SKM-1 treated with dmso at 0.1 percent for 144 hours (cell line): ENCODE measurements around the gene ACAD11.

Experiments
- DNase-seq: peaks from one replicate; lab custom pipeline; 2025; ENCODE audit not compliant: unreplicated experiment; lab: John Stamatoyannopoulos, UW

ACAD11 gene, protein sequence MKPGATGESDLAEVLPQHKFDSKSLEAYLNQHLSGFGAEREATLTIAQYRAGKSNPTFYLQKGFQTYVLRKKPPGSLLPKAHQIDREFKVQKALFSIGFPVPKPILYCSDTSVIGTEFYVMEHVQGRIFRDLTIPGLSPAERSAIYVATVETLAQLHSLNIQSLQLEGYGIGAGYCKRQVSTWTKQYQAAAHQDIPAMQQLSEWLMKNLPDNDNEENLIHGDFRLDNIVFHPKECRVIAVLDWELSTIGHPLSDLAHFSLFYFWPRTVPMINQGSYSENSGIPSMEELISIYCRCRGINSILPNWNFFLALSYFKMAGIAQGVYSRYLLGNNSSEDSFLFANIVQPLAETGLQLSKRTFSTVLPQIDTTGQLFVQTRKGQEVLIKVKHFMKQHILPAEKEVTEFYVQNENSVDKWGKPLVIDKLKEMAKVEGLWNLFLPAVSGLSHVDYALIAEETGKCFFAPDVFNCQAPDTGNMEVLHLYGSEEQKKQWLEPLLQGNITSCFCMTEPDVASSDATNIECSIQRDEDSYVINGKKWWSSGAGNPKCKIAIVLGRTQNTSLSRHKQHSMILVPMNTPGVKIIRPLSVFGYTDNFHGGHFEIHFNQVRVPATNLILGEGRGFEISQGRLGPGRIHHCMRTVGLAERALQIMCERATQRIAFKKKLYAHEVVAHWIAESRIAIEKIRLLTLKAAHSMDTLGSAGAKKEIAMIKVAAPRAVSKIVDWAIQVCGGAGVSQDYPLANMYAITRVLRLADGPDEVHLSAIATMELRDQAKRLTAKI

DNA sequence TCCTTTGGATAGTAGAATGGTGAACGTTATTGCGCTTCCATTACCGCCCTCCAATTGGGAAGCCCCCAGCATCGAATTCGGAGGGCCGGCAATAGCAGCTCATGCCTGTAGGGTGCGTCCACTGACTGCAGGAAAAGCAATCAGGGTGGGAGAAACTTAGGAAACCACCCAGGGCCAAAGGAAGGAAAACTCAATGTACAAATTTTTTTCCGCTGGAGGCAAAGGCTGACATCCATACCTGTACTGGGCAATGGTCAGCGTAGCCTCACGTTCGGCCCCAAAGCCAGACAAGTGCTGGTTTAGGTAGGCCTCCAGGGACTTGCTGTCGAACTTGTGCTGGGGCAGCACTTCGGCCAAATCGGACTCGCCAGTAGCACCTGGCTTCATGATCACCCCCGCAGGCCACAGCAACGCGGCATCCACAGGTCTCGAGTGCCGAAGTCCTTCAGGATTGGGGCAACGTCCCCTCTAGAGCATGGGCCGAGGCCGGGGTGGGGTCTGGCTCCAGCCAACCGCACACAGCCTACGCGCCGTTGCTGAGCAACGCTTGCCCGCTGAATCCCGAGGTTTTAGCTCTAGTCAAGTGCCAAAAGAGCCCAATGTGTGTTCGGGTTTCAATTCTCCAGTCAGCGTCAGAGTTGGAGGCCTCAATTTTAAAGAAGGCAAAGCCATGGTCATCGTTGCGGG, at the start of gene ACAD11:
Gene ACAD11, minus strand, starts transcription at position 445 of the 687 bp plus-strand sequence. Its CDS starts 58 bp downstream, at position 387.
- peak; percentile 37 for DNase-seq

DNA sequence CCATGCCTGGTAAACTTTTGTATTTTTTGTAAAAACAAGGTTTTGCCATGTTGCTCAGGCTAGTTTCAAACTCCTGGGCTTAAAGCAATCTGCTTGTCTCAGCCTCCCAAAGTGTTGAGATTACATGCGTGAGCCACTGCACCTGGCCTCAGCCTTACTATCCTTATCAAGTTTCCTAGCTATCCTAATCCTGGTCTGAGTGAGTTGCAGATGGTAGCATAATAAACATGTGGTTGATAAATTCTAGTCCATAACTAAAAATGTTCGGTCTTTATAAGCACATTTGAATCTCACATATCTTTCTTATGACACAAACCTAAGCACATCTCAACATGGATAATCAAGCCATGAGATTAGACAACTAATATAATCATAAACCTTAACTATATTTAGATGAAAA, 44.1 kb upstream of the ACAD11 start:
- no peak for DNase-seq

- DNase-seq = no peak
Measured at GRCh38 chr3:132695422-132695821, 35.8 kb upstream of the ACAD11 start.

DNA sequence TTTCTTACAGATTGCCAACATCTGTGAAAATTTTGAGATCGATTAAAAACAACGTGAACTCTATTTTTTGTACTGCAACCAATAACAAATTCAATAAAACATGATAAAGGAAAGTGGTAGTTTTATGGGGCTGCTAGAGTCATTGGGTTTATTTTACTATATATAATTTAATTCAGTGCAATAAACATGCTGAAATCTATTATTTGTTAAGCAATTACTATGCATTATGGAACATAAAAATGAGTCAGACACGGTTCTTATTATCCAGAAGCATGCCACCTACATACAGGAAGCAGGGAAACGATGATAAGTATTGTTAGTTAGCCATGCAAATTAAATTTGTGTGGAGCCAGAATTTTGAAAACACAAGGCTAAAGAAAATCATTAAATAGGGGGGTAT, 35.4 kb upstream of the ACAD11 start:
- DNase-seq = no peak

- no peak for DNase-seq
Measured at GRCh38 chr3:132690040-132690439, 30.4 kb upstream of the ACAD11 start.

- no peak for DNase-seq
Measured at GRCh38 chr3:132682201-132682600, 22.6 kb upstream of the ACAD11 start.

DNA sequence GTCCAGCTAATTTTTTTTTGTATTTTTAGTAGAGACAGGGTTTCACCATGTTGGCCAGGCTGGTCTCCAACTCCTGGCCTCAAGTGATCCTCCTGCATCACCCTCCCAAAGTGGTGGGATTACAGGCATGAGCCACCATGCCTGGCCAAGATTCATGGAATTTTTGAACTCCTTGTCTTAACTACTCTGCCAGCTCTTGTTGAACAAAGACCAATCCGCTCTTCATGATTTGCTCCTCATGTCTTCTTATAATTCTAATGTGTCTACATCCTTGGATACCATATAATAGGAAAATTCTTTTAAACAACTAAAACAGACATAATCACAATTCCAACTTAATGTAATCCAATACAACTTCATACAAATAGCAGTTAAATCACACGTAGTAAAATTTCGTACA, 21.8 kb upstream of the ACAD11 start:
- DNase-seq = no peak

DNA sequence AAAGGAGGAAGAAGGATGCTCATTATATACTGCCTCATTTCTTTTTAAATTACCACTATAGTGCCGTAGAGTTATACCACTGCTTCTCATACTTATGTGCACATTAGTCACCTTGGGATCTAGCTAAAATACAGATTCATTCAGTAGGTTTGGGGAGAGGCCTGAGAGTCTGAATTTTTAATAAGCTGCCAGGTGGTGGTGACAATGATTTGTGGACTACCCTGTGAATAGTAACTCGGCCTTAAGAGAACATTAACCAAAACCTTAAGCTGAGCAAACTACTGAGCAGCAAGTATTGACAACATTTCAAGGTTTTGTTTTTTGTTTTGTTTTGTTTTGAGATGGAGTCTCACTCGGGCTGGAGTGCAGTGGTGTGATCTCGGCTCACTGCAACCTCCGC, 20.3 kb upstream of the ACAD11 start:
- no peak for DNase-seq

GRCh38 chr3:132675408-132675807, 15.8 kb upstream of the ACAD11 start:
- DNase-seq = no peak

- DNase-seq = no peak
Measured at GRCh38 chr3:132669256-132669777, 9.7 kb upstream of the ACAD11 start.

GRCh38 chr3:132665230-132665745, 5.7 kb upstream of the ACAD11 start:
- DNase-seq = no peak

GRCh38 chr3:132662212-132662611, 2.6 kb upstream of the ACAD11 start:
- no peak for DNase-seq

- no peak for DNase-seq
Measured at GRCh38 chr3:132661101-132661500, 1.5 kb upstream of the ACAD11 start.

- no peak for DNase-seq
Measured at GRCh38 chr3:132660811-132661070, 1.1 kb upstream of the ACAD11 start.

- DNase-seq = peak; percentile 47
Measured at GRCh38 chr3:132660052-132660810, 622 bp upstream of the ACAD11 start, which contains the start of gene UBA5. Gene UBA5, plus strand, starts transcription at chr3:132660329. Its CDS starts 209 bp downstream, at chr3:132660538.

GRCh38 chr3:132659000-132659364, 627 bp downstream of the ACAD11 start:
- no peak for DNase-seq

DNA sequence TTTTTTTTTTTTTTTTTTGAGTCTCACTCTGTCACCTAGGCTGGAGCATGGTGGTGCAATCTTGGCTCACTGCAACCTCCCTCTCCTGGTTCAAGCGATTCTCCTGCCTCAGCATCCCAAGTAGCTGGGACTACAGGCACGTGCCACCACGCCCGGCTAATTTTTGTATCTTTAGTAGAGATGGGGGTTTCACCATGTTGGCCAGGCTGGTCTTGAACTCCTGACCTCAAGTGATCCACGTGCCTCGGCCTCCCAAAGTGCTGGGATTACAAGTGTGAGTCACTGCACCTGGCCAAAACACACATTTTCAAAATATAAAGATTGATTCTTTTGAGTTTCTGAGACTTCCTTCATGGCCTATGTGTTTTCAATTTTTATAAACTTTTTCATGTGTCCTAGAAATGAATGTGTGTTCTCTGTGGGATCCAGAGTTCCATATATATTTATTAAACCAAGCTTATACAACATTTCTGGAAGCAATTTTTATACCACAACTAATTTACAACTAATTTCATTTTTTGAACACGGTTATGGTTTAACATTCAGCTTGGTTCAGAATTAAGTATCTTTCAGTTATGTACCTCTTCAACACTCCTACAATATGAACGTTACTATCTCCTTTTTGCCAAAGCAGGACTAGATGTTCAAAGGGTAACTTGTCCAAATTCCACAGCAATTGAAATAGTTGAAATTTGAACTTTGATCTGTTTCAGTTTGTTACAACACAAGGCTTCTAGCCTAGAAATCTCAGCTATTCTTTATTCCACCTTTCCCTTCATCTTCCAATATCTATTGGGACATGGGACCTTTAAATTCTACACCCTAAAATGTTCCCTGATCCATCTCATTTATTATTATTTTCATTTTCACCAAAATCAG, 1.5 kb downstream of the ACAD11 start:
- DNase-seq = no peak

- no peak for DNase-seq
Measured at GRCh38 chr3:132655471-132655870, 4.1 kb downstream of the ACAD11 start.

- DNase-seq = no peak
Measured at GRCh38 chr3:132654721-132655120, 4.9 kb downstream of the ACAD11 start.

- DNase-seq = no peak
Measured at GRCh38 chr3:132654190-132654589, 5.4 kb downstream of the ACAD11 start.
